GM23338 (cell line): ENCODE measurements around the gene BEST4.

Source experiments
- CTCF ChIP-seq, 2 experiments: fragments of 200-600 bp in 1 of 2; sonication (generic) in 1 of 2; conservative IDR thresholded peaks; 2 replicates each; pipeline versions ENCODE4 v1.5.1 to v1.6.1; 2016 to 2017; ENCODE audit warnings: antibody characterized with exemption in 2 of 2, low read depth in 2 of 2, mild to moderate bottlenecking in 2 of 2, moderate library complexity in 1 of 2
- POLR2AphosphoS5 ChIP-seq: IDR thresholded peaks from 2 replicates; pipeline ENCODE4 v1.6.1; 2016; ENCODE audit warnings: antibody characterized with exemption, low read depth

DNA sequence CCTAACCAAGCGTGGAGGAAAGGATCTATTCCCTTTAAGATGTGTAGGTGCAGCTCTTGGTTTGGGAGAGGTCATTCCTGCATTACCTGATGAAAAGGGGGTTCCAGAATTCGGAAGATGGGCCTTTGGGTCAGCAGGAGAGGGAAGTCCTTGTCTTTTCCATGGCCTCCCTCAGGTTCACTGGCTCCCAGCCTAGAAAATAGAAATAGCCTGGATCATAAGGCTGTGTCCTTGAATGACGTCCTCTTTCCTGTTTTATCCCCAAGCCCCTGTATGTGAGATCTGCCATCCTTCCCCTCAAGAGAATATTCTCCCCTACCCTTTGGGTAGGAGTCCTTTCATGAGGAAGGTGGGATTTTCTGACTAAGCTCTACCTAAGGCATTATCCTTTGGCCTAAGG, 27.1 kb downstream of the BEST4 start:
- TF ChIP-seq CTCF (conservative IDR thresholded peaks at IDR 0.05; ENCODE audit: low read depth in 2 of 2), result no peak
- TF ChIP-seq POLR2AphosphoS5, result no peak
